22Rv1 (cell line): ENCODE data around the gene RDH14.

Experiments
- ZFX ChIP-seq: fragments of 450-650 bp; IDR thresholded peaks from 2 replicates; pipeline ENCODE4 v1.6.1; 2017; ENCODE audit warnings: antibody characterized with exemption, borderline replicate concordance
- TF ChIP-seq, protein P1 (sequence below): fragments of 450-650 bp; IDR thresholded peaks from 2 replicates; pipeline ENCODE4 v1.5.1; 2017; ENCODE audit warnings: mild to moderate bottlenecking

DNA sequence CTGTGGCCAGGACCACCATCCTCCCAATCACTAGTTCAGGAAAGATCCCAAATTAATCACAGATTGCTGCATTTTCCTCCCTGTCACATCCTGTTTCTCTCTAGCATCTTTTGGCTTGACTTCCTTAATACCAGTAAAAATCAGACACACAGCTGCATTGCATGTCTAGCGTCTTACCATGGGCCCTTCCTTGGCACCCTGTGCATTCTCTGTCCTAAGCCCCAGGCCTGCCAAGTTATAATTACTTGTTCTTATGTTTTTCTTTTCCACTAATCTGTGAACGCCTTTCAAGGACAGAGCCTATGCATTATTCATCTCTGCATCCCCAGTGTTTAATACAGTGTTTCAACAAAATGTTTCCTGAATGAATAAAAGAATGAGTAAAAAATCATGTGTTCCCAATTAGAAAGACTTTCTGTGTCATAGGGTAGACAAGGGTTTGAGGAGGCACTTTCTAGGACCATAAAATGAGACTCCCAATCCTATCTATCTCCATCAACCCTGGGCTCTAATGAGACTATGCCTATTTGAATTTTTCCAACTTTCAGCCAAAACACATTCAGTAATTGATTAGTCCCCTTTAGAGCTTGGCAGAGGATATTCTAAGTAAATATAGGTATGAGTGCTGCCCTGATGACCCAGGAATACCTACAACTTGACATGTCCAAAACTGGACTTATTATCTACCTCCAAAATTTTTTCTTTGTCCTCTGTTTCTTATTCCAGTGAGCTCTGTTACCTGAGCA is 39.2 kb upstream of the RDH14 start:
- TF ChIP-seq, protein P1, sequence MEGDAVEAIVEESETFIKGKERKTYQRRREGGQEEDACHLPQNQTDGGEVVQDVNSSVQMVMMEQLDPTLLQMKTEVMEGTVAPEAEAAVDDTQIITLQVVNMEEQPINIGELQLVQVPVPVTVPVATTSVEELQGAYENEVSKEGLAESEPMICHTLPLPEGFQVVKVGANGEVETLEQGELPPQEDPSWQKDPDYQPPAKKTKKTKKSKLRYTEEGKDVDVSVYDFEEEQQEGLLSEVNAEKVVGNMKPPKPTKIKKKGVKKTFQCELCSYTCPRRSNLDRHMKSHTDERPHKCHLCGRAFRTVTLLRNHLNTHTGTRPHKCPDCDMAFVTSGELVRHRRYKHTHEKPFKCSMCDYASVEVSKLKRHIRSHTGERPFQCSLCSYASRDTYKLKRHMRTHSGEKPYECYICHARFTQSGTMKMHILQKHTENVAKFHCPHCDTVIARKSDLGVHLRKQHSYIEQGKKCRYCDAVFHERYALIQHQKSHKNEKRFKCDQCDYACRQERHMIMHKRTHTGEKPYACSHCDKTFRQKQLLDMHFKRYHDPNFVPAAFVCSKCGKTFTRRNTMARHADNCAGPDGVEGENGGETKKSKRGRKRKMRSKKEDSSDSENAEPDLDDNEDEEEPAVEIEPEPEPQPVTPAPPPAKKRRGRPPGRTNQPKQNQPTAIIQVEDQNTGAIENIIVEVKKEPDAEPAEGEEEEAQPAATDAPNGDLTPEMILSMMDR: no peak
- no peak for TF ChIP-seq ZFX
